ENCODE data around the gene USP10.

DNA sequence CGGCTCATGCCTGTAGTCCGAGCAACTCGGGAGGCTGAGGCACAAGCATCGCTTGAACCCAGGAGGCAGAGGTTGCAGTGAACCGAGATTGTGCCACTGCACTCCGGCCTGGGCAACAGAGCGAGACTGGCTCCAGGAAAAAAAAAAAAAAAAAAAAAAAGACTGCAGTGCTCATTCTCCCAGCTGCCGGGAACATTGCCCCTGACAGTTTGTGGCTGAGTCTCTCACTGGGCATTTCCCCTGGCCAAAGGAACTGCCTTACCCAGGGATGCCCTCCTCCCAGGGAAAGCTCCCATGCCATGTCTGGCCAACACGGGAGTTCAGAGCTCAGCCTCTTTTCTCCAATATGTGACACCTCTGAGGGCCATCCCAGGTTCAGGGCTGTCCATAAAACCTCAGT lies 21.3 kb upstream of the USP10 start:
- no peak for TF ChIP-seq EZH2 (IDR thresholded peaks at IDR 0.05; ENCODE audit: borderline replicate concordance, insufficient read depth, low read depth, low read length, poor library complexity, severe bottlenecking)
- TF ChIP-seq, protein P1, sequence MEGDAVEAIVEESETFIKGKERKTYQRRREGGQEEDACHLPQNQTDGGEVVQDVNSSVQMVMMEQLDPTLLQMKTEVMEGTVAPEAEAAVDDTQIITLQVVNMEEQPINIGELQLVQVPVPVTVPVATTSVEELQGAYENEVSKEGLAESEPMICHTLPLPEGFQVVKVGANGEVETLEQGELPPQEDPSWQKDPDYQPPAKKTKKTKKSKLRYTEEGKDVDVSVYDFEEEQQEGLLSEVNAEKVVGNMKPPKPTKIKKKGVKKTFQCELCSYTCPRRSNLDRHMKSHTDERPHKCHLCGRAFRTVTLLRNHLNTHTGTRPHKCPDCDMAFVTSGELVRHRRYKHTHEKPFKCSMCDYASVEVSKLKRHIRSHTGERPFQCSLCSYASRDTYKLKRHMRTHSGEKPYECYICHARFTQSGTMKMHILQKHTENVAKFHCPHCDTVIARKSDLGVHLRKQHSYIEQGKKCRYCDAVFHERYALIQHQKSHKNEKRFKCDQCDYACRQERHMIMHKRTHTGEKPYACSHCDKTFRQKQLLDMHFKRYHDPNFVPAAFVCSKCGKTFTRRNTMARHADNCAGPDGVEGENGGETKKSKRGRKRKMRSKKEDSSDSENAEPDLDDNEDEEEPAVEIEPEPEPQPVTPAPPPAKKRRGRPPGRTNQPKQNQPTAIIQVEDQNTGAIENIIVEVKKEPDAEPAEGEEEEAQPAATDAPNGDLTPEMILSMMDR (IDR thresholded peaks at IDR 0.05) = no peak

Data from B cell (primary cell).